Fibroblast of skin of right biceps (primary cell): Measurements from ENCODE around the gene DAZ2.
"Not testable (repeated sequence)": the region's sequence is repeated elsewhere in the genome, so short reads cannot be mapped to it uniquely, and the experiment has no call there.

ENCODE experiments used
- DNase-seq: peaks from one replicate; pipeline ENCODE4 v3.0.0-alpha.2; 2013

The DAZ2 gene, protein sequence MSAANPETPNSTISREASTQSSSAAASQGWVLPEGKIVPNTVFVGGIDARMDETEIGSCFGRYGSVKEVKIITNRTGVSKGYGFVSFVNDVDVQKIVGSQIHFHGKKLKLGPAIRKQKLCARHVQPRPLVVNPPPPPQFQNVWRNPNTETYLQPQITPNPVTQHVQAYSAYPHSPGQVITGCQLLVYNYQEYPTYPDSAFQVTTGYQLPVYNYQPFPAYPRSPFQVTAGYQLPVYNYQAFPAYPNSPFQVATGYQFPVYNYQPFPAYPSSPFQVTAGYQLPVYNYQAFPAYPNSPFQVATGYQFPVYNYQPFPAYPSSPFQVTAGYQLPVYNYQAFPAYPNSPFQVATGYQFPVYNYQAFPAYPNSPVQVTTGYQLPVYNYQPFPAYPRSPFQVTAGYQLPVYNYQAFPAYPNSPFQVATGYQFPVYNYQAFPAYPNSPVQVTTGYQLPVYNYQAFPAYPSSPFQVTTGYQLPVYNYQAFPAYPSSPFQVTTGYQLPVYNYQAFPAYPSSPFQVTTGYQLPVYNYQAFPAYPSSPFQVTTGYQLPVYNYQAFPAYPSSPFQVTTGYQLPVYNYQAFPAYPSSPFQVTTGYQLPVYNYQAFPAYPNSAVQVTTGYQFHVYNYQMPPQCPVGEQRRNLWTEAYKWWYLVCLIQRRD

DNA sequence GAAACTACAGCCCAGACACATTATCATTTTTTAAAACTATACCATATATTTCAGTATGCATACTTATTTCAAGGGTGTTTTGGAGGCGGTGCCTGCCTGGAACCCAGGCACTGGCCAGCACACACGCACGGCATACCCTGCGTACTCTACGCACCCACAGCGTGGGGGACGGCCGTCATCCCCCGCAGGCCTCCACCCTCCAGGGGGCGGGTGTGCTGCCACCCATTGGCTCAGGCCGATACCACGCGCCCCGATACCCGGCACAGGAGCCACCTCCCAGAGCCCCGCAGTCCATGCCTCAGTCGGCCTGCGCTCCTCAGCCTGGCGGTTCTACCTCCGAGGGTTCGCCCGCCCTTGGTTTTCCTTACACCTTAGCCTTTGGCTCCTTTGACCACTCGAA, at the start of gene DAZ2:
Gene DAZ2, plus strand, starts transcription at position 301 of the 400 bp plus-strand sequence. CDS start 208 bp downstream, outside the sequence.
- not testable (repeated sequence) for DNase-seq

DNA sequence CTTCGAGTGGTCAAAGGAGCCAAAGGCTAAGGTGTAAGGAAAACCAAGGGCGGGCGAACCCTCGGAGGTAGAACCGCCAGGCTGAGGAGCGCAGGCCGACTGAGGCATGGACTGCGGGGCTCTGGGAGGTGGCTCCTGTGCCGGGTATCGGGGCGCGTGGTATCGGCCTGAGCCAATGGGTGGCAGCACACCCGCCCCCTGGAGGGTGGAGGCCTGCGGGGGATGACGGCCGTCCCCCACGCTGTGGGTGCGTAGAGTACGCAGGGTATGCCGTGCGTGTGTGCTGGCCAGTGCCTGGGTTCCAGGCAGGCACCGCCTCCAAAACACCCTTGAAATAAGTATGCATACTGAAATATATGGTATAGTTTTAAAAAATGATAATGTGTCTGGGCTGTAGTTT, 20.4 kb upstream of the DAZ2 start, which contains the start of gene DAZ1:
Gene DAZ1, minus strand, starts transcription at position 101 of the 400 bp plus-strand sequence. CDS start 208 bp downstream, outside the sequence.
- not testable (repeated sequence) for DNase-seq

DNA sequence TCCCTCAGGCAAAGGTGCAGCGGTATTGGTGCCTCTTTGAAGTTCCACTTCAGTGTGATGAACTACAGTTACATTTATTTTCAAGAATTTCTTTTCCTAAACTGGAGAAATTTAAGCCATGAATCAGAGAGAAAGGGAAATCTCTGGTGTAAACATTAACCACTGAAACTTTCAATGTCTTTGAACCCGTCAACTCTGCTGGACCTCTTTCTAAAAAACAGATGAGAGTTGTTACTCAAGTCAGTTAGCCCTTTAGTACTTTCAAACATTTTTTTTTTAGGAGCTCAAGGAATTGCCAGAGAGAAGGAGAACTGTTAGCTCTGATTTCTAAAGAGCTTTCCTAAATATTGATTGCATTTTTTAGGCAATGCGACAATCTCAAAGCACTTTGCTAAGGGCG, 11.9 kb upstream of the DAZ2 start:
- not testable (repeated sequence) for DNase-seq

DNA sequence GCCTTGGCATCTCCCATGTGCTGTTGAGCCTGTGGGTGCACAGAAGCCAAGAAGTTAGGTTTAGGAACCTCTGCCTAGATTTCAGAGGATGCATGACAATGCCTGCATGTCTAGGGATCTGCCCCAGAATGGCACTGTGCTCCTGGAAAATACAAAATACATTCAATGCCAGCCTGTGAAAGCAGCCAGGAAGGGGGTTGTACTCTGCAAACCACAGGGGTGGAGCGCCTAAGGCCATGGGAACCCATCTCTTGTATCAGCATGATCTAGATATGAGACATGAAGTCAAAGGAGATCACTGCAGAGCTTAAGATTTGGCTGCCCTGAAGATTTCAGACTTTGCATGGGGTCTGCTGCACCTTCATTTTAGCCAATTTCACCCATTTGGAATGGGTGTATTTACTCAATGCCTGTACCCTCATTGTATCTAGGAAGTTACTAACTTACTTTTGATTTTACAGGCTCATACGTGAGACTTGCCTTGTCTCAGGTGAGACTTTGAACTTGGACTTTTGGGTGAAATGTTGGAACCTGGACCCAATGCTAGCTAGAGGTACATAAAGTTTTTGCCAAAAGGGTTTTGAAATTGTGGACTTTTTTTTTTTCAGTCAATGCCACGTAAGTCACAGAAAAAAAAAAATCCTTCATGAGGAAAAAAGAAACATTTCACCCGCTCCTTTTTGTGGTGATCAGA, 9.4 kb upstream of the DAZ2 start:
- DNase-seq: not testable (repeated sequence)

DNA sequence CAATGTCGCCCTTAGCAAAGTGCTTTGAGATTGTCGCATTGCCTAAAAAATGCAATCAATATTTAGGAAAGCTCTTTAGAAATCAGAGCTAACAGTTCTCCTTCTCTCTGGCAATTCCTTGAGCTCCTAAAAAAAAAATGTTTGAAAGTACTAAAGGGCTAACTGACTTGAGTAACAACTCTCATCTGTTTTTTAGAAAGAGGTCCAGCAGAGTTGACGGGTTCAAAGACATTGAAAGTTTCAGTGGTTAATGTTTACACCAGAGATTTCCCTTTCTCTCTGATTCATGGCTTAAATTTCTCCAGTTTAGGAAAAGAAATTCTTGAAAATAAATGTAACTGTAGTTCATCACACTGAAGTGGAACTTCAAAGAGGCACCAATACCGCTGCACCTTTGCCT, 8.7 kb upstream of the DAZ2 start:
- DNase-seq: not testable (repeated sequence)
